ENCODE data around the gene CMKLR1.

DNA sequence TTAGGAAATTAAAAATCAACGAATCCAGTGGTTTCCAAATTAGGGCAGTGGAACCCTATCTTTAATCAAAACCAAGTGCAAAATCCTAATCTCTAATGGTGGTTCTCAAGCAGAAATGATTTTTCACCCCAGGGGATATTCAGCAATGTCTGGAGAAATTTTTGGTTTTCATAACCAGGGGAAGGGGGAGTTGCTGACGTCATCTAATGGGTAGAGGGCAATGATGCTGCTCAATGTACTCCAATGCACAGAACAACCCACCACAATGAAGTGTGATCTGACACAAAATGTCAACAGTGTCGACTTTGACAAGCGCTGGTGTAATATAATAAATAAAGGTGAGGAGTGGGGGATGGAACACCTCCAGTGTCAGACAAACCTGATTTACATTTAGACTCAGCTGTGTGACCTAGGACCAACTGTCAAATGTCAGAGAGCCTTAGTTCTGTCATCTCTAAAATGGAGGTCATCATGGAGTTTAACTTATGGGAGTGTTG lies 81.5 kb downstream of the CMKLR1 start:
- TF ChIP-seq, protein P1, sequence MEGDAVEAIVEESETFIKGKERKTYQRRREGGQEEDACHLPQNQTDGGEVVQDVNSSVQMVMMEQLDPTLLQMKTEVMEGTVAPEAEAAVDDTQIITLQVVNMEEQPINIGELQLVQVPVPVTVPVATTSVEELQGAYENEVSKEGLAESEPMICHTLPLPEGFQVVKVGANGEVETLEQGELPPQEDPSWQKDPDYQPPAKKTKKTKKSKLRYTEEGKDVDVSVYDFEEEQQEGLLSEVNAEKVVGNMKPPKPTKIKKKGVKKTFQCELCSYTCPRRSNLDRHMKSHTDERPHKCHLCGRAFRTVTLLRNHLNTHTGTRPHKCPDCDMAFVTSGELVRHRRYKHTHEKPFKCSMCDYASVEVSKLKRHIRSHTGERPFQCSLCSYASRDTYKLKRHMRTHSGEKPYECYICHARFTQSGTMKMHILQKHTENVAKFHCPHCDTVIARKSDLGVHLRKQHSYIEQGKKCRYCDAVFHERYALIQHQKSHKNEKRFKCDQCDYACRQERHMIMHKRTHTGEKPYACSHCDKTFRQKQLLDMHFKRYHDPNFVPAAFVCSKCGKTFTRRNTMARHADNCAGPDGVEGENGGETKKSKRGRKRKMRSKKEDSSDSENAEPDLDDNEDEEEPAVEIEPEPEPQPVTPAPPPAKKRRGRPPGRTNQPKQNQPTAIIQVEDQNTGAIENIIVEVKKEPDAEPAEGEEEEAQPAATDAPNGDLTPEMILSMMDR (IDR thresholded peaks at IDR 0.05; ENCODE audit: insufficient read depth, low read length) = no peak
- TF ChIP-seq POLR2AphosphoS5 (IDR thresholded peaks at IDR 0.05; ENCODE audit: low read depth) (no peak), SPI1 (IDR thresholded peaks at IDR 0.05; ENCODE audit: borderline replicate concordance, low read depth) (no peak), GABPA (IDR thresholded peaks at IDR 0.05; ENCODE audit: low read depth) (no peak)
- TF ChIP-seq, protein P2, sequence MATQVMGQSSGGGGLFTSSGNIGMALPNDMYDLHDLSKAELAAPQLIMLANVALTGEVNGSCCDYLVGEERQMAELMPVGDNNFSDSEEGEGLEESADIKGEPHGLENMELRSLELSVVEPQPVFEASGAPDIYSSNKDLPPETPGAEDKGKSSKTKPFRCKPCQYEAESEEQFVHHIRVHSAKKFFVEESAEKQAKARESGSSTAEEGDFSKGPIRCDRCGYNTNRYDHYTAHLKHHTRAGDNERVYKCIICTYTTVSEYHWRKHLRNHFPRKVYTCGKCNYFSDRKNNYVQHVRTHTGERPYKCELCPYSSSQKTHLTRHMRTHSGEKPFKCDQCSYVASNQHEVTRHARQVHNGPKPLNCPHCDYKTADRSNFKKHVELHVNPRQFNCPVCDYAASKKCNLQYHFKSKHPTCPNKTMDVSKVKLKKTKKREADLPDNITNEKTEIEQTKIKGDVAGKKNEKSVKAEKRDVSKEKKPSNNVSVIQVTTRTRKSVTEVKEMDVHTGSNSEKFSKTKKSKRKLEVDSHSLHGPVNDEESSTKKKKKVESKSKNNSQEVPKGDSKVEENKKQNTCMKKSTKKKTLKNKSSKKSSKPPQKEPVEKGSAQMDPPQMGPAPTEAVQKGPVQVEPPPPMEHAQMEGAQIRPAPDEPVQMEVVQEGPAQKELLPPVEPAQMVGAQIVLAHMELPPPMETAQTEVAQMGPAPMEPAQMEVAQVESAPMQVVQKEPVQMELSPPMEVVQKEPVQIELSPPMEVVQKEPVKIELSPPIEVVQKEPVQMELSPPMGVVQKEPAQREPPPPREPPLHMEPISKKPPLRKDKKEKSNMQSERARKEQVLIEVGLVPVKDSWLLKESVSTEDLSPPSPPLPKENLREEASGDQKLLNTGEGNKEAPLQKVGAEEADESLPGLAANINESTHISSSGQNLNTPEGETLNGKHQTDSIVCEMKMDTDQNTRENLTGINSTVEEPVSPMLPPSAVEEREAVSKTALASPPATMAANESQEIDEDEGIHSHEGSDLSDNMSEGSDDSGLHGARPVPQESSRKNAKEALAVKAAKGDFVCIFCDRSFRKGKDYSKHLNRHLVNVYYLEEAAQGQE (IDR thresholded peaks at IDR 0.05; ENCODE audit: insufficient replicate concordance, low read depth) = no peak
